MCF 10A (cell line): ENCODE data around the gene INTS12. TPM values are rescaled to one million over a fixed set of nuclear protein-coding genes. Genes with fewer than 3 reads are reported as not detected.
A peak's percentile ranks its signal among the peaks of the same experiment; 100 is the strongest.

Experiments
- BruUV-seq: library from RNA; stranded (reverse); fragments of 400-500 nt; replicated peaks from 2 replicates; lab custom pipeline; 2021; lab: Mats Ljungman, UMichigan
- CTCF ChIA-PET: fragments of 300-600 bp; sonication (Branson Sonifier 250); formaldehyde crosslinking; extraction: SDS; loops from one replicate; lab custom pipeline; 2021; ENCODE audit warnings: antibody characterized with exemption, inconsistent platforms; lab: Yijun Ruan, JAX
- POLR2A ChIA-PET: fragments of 300-600, 350-650 bp; sonication (Branson Sonifier 250); formaldehyde crosslinking; extraction: SDS; loops from one replicate; lab custom pipeline; 2020; ENCODE audit warnings: antibody characterized with exemption, inconsistent platforms; lab: Yijun Ruan, JAX
- DNase-seq: peaks from one replicate; pipeline ENCODE4 v3.0.0-alpha.2; 2018; ENCODE audit not compliant: unreplicated experiment
- H3K27ac Mint-ChIP-seq: one replicate; pipeline ENCODE4 v1.8.0; 2022; ENCODE audit warnings: mild to moderate bottlenecking, low read depth, mixed read lengths; ENCODE audit not compliant: unreplicated experiment
- H3K27me3 Mint-ChIP-seq: one replicate; pipeline ENCODE4 v1.8.0; 2022; ENCODE audit warnings: mixed read lengths; ENCODE audit not compliant: insufficient read depth, unreplicated experiment
- H3K36me3 Mint-ChIP-seq: one replicate; pipeline ENCODE4 v1.8.0; 2022; ENCODE audit warnings: mild to moderate bottlenecking, moderate library complexity, mixed read lengths; ENCODE audit not compliant: insufficient read depth, unreplicated experiment
- H3K4me1 Mint-ChIP-seq: one replicate; pipeline ENCODE4 v1.8.0; 2022; ENCODE audit warnings: mixed read lengths; ENCODE audit not compliant: insufficient read depth, unreplicated experiment
- H3K4me3 Mint-ChIP-seq: one replicate; pipeline ENCODE4 v1.8.0; 2022; ENCODE audit warnings: mild to moderate bottlenecking, moderate library complexity, mixed read lengths; ENCODE audit not compliant: unreplicated experiment
- H3K9me3 Mint-ChIP-seq: one replicate; pipeline ENCODE4 v1.8.0; 2022; ENCODE audit warnings: mixed read lengths; ENCODE audit not compliant: unreplicated experiment
- CTCF ChIP-seq: fragments of 200-600 bp; IDR thresholded peaks from one replicate; pipeline ENCODE4 v1.8.0; 2022; ENCODE audit warnings: antibody characterized with exemption, mild to moderate bottlenecking; ENCODE audit not compliant: unreplicated experiment
- intact Hi-C: fragments of 100-400 bp; cut with micrococcal nuclease; formaldehyde crosslinking; loops from 2 replicates; pipeline ENCODE4 v1.14.1; 2022
- total RNA-seq: library from RNA; stranded (reverse); gene quantifications from 2 replicates; pipeline ENCODE4 v1.2.3, GENCODE V29; 2022

Gene INTS12
- total RNA-seq, 1 experiment from 2014 or later = 40.0 TPM

GRCh38 chr4:105644257-105644656, 64.2 kb downstream of the INTS12 start:
- peak; percentile 38 for DNase-seq
- Mint-ChIP-seq H3K4me3 (no peak overlapping the region), H3K36me3 (no peaks in the 10 kb centered on the region), H3K27ac (no peak overlapping the region), H3K9me3 (no peaks in the 10 kb centered on the region), H3K4me1 (no peaks in the 10 kb centered on the region), H3K27me3 (no peaks in the 10 kb centered on the region)
- no TSS peak for BruUV-seq
- no peak for TF ChIP-seq CTCF
- ChIA-PET CTCF (interaction anchor here (1.3 kb wide), 1 partner anchor 12 kb away, joined by 6 read pairs; no protein-coding TSS in a partner anchor), POLR2A (interaction anchor here (0.7 kb wide), 1 partner anchor 9 kb away, joined by 3 read pairs; no protein-coding TSS in a partner anchor)
- intact Hi-C loops = no loop called here

- H3K27me3 Mint-ChIP-seq = no peaks in the 10 kb centered on the region
- no peak for TF ChIP-seq CTCF
- DNase-seq = no peak
- H3K9me3 Mint-ChIP-seq = no peaks in the 10 kb centered on the region
- H3K27ac Mint-ChIP-seq = no peak overlapping the region
- H3K4me3 Mint-ChIP-seq = no peak overlapping the region
- intact Hi-C loops = no loop called here
- peaks cover 9% of the 10 kb centered on the region for H3K4me1 Mint-ChIP-seq
- no peaks in the 10 kb centered on the region for H3K36me3 Mint-ChIP-seq
- no TSS peak for BruUV-seq
- CTCF ChIA-PET = no interaction called here
- POLR2A ChIA-PET = no interaction called here
Measured at GRCh38 chr4:105641845-105642244, 66.6 kb downstream of the INTS12 start.

GRCh38 chr4:105637408-105638176, 70.9 kb downstream of the INTS12 start:
- no peak for TF ChIP-seq CTCF
- intact Hi-C loops = no loop called here
- ChIA-PET CTCF (interaction anchor here (2.2 kb wide), 1 partner anchor 117 kb away, joined by 9 read pairs; no protein-coding TSS in a partner anchor), POLR2A (no interaction called here)
- DNase-seq = peak; percentile 40
- Mint-ChIP-seq H3K4me1 (peaks cover 9% of the 10 kb centered on the region), H3K4me3 (no peak overlapping the region), H3K9me3 (no peaks in the 10 kb centered on the region), H3K27ac (peak overlapping the region; percentile 2), H3K36me3 (no peaks in the 10 kb centered on the region), H3K27me3 (no peaks in the 10 kb centered on the region)
- BruUV-seq = no TSS peak

GRCh38 chr4:105634402-105635080, 73.9 kb downstream of the INTS12 start:
- Mint-ChIP-seq H3K4me3 (no peak overlapping the region), H3K36me3 (no peaks in the 10 kb centered on the region), H3K27me3 (no peaks in the 10 kb centered on the region), H3K9me3 (no peaks in the 10 kb centered on the region), H3K27ac (no peak overlapping the region), H3K4me1 (peaks cover 14% of the 10 kb centered on the region)
- BruUV-seq = no TSS peak
- TF ChIP-seq CTCF = no peak
- no peak for DNase-seq
- intact Hi-C loops = no loop called here
- POLR2A ChIA-PET = interaction anchor here (1.0 kb wide), 1 partner anchor 117 kb away, joined by 3 read pairs; no protein-coding TSS in a partner anchor
- CTCF ChIA-PET = interaction anchor here (0.7 to 1.0 kb wide), 2 partner anchors 160 to 553 kb away, joined by 3 to 4 read pairs; partner anchors contain the start of gene PPA2
